Measurements from ENCODE around the gene SLC4A4. TPM values are rescaled to one million over a fixed set of nuclear protein-coding genes. Genes with fewer than 3 reads are reported as not detected.
"Not testable (repeated sequence)": the region's sequence is repeated elsewhere in the genome, so short reads cannot be mapped to it uniquely, and the experiment has no call there.

SLC4A4 gene
- total RNA-seq, 1 donor from 2014 or later = 4.9 TPM

DNA sequence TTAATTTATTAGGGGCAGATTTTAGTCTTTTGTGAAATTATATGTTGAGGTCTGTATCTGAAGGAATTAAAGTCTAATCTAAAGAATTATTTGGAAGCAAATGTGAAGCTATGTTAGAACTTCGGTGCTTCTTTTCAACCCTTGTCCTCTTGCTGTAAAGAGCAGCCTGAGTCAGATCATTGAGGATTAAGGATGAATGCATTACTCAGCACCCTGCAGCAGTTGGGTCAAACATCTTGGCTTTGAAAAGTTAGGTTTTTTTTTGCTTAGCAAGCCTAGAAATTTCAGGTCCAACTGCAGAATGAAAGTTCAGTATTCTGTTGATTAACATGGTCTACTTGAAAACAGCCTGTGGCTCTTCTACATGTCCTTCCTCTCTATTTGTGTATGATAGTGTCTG lies 57.6 kb downstream of the SLC4A4 start:
- Mint-ChIP-seq H3K27me3 (ENCODE audit: low read depth) (no peaks in the 10 kb centered on the region), H3K4me1 (peaks cover 15% of the 10 kb centered on the region), H3K9me3 (peaks cover 15% of the 10 kb centered on the region), H3K36me3 (peaks cover 3% of the 10 kb centered on the region), H3K27ac (no peak overlapping the region), H3K4me3 (no peak overlapping the region)
- DNase-seq (ENCODE audit: low spot score in 2 of 2, unreplicated experiment in 2 of 2) = no peak
- TF ChIP-seq, protein P1, sequence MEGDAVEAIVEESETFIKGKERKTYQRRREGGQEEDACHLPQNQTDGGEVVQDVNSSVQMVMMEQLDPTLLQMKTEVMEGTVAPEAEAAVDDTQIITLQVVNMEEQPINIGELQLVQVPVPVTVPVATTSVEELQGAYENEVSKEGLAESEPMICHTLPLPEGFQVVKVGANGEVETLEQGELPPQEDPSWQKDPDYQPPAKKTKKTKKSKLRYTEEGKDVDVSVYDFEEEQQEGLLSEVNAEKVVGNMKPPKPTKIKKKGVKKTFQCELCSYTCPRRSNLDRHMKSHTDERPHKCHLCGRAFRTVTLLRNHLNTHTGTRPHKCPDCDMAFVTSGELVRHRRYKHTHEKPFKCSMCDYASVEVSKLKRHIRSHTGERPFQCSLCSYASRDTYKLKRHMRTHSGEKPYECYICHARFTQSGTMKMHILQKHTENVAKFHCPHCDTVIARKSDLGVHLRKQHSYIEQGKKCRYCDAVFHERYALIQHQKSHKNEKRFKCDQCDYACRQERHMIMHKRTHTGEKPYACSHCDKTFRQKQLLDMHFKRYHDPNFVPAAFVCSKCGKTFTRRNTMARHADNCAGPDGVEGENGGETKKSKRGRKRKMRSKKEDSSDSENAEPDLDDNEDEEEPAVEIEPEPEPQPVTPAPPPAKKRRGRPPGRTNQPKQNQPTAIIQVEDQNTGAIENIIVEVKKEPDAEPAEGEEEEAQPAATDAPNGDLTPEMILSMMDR (IDR thresholded peaks at IDR 0.05; ENCODE audit: unreplicated experiment) = no peak

DNA sequence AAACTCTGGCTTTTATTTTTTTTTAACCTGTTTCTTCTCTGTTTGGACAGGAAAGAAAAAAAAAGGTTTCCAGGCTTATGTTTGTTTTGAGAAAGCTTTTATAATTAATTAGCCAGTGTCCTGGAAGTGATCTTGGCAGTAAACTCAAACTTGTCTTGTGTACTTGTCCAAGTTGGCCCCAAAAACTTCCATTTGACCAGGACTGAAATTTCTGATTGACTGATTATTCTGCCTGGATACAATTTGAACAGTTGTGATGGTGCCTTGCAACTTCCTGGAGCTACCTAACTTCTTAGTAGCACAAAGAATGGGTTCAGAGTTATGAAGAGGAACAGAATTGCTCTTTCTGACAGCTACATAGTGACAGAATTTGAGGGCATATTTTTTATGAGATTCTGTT lies 62.0 kb downstream of the SLC4A4 start:
- Mint-ChIP-seq H3K27me3 (ENCODE audit: low read depth) (no peaks in the 10 kb centered on the region), H3K4me3 (no peak overlapping the region), H3K4me1 (peaks cover 31% of the 10 kb centered on the region), H3K27ac (no peak overlapping the region), H3K9me3 (peaks cover 4% of the 10 kb centered on the region), H3K36me3 (no peaks in the 10 kb centered on the region)
- DNase-seq (ENCODE audit: low spot score in 2 of 2, unreplicated experiment in 2 of 2) = no peak
- TF ChIP-seq, protein P1 (IDR thresholded peaks at IDR 0.05; ENCODE audit: unreplicated experiment) = no peak

DNA sequence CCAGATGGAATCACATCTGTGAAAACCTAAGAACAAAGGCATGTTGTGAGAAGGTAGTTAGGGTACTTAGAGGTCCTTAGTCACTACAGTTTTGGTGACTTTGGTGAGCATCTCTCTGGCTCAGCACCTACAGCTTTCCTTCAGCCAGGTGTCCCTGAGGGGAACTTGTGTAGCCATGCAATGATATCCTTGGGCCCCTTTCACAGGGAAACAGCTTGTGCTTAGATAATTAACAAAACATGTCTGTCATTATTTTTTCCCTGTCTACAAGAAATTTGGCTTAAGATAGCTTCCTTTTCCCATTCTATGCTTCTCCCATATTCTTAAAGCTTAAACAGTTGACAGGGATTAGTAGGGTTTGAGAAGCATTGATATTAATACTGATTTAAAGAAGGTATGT lies 63.8 kb downstream of the SLC4A4 start:
- no peak for DNase-seq (ENCODE audit: low spot score in 2 of 2, unreplicated experiment in 2 of 2)
- Mint-ChIP-seq H3K27me3 (ENCODE audit: low read depth) (no peaks in the 10 kb centered on the region), H3K9me3 (peaks cover 4% of the 10 kb centered on the region), H3K27ac (no peak overlapping the region), H3K4me3 (no peak overlapping the region), H3K4me1 (peaks cover 35% of the 10 kb centered on the region), H3K36me3 (no peaks in the 10 kb centered on the region)
- TF ChIP-seq, protein P1 (IDR thresholded peaks at IDR 0.05; ENCODE audit: unreplicated experiment) = no peak

DNA sequence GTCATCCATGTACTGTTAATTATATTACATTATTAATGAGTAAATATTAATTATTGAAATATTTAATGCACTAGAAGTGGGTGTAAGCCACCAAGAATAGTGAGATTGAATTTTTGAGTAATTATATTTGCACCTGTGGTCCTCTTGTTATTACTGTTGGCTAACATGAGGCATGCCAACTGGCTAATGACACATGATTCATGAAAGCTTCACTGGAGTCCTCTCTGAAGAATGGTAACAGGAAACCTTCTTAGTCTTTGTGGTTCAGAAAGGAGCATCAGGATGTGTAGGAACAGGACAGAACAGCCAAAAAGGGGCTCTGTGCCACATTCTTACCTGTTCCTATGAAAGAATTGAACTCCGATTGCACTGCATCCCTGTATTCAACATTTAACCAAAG lies 65.2 kb downstream of the SLC4A4 start:
- Mint-ChIP-seq H3K27me3 (ENCODE audit: low read depth) (no peaks in the 10 kb centered on the region), H3K4me1 (peaks cover 35% of the 10 kb centered on the region), H3K9me3 (peaks cover 12% of the 10 kb centered on the region), H3K4me3 (no peak overlapping the region), H3K27ac (no peak overlapping the region), H3K36me3 (peaks cover 8% of the 10 kb centered on the region)
- no peak for DNase-seq (ENCODE audit: low spot score in 2 of 2, unreplicated experiment in 2 of 2)
- TF ChIP-seq, protein P1 (IDR thresholded peaks at IDR 0.05; ENCODE audit: unreplicated experiment) = no peak

DNA sequence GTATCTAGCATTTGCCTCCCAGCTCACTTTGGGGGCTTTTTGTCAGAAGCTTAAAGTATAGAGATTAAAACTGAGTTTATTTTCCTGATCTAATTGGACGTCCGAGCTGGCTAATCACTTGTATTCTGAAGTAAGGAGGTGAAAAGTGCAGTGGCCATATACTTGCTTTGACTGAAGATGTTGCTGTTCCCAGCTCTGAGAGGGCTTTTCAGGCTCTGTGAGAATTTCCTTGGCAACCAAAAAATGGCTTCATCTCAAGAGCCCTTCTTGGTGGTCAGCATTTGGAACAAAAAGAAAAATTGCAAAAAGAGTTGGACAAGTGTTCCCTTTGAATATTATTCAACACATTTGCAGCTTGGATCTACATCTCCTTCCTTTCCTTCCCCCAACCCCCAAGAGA lies 67.0 kb downstream of the SLC4A4 start:
- H3K9me3 Mint-ChIP-seq = peaks cover 10% of the 10 kb centered on the region
- no peak overlapping the region for H3K27ac Mint-ChIP-seq
- H3K27me3 Mint-ChIP-seq (ENCODE audit: low read depth) = no peaks in the 10 kb centered on the region
- TF ChIP-seq, protein P1 (IDR thresholded peaks at IDR 0.05; ENCODE audit: unreplicated experiment) = no peak
- peaks cover 30% of the 10 kb centered on the region for H3K4me1 Mint-ChIP-seq
- H3K36me3 Mint-ChIP-seq = peaks cover 10% of the 10 kb centered on the region
- DNase-seq (ENCODE audit: low spot score in 2 of 2, unreplicated experiment in 2 of 2) = no peak
- H3K4me3 Mint-ChIP-seq = no peak overlapping the region

DNA sequence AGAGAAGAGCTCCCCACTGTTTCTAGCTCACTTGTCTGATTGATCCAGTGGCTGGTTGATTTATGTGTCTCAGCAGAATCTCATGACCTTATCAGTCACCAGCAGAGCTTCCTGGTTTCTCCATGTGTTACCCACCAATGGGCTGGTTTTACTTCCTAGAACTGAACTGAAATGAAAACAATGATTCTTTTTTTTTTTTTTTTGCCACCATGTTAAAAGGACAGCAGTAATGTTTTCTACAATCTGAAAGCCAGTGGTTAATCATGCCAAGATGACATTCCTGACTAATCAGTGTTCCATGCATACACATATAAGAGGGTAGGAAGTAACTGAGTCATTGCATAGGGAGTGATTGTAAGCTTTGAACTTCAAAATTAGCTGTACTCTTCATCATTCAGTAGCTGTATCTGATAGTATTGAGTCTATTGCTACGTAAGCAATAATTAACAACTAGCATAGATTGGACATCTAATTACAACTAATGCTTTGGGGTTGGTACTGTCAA lies 67.7 kb downstream of the SLC4A4 start:
- no peak for DNase-seq (ENCODE audit: low spot score in 2 of 2, unreplicated experiment in 2 of 2)
- TF ChIP-seq, protein P1 (IDR thresholded peaks at IDR 0.05; ENCODE audit: unreplicated experiment) = no peak
- H3K4me1 Mint-ChIP-seq = peaks cover 25% of the 10 kb centered on the region
- peaks cover 10% of the 10 kb centered on the region for H3K9me3 Mint-ChIP-seq
- H3K36me3 Mint-ChIP-seq = peaks cover 10% of the 10 kb centered on the region
- no peaks in the 10 kb centered on the region for H3K27me3 Mint-ChIP-seq (ENCODE audit: low read depth)
- H3K4me3 Mint-ChIP-seq = no peak overlapping the region
- H3K27ac Mint-ChIP-seq = no peak overlapping the region

DNA sequence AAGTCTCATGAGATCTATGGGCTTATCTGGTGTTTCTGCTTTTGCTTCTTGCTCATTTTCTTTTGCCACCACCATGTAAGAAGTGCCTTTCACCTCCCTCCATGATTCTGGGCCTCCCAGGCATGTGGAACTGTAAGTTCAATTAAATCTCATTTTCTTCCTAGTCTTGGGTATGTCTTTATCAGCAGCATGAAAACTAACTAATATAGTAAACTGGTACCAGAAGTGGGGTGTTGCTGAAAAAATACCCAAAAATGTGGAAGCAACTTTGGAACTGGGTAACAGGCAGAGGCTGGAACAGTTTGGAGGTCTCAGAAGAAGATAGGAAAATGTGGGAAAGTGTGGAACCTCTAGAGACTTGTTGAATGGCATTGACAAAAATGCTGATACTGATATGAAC lies 70.1 kb downstream of the SLC4A4 start:
- not testable (repeated sequence) for DNase-seq (ENCODE audit: low spot score in 2 of 2, unreplicated experiment in 2 of 2); H3K27me3 Mint-ChIP-seq (ENCODE audit: low read depth); H3K4me3 Mint-ChIP-seq; H3K36me3 Mint-ChIP-seq; H3K27ac Mint-ChIP-seq
- Mint-ChIP-seq H3K4me1 (peaks cover 32% of the 10 kb centered on the region), H3K9me3 (peaks cover 10% of the 10 kb centered on the region)

Data from mesothelial cell of epicardium (in vitro differentiated cells).